Panc1 (cell line): ENCODE measurements around the gene AKT1. TPM values are rescaled to one million over a fixed set of nuclear protein-coding genes. Genes with fewer than 3 reads are reported as not detected.

Experiments used
- ATAC-seq: fragments of 200-7000 bp; cut with Tn5 transposase; 2 replicates; pipeline ENCODE4 v1.9.1; 2020; ENCODE audit warnings: mild to moderate bottlenecking, moderate library complexity
- BruUV-seq: library from RNA; stranded (reverse); fragments of 400-500 nt; replicated peaks from 2 replicates; lab custom pipeline; 2021; lab: Mats Ljungman, UMichigan
- CTCF ChIA-PET: fragments of 300-600 bp; sonication (Branson Sonifier 250); formaldehyde crosslinking; loops from one replicate; lab custom pipeline; 2022; ENCODE audit warnings: antibody characterized with exemption; lab: Charles Lee
- POLR2A ChIA-PET: fragments of 300-600 bp; sonication (Branson Sonifier 250); formaldehyde crosslinking; loops from one replicate; lab custom pipeline; 2022; ENCODE audit warnings: antibody characterized with exemption; lab: Charles Lee
- DNase-seq: peaks from one replicate; pipeline ENCODE4 v3.0.0-alpha.2; 2010; ENCODE audit warnings: low read depth, low spot score
- H3K27ac ChIP-seq: 2 replicates; pipeline ENCODE4 v1.5.1; 2011; ENCODE audit warnings: mild to moderate bottlenecking, low read length, inconsistent platforms
- H3K27me3 ChIP-seq: fragments of 200-500 bp; sonication (Bioruptor generic); 2 replicates; pipeline ENCODE4 v1.6.0; 2014; ENCODE audit warnings: low read length, inconsistent platforms; ENCODE audit not compliant: control insufficient read depth, insufficient read depth
- H3K36me3 ChIP-seq: fragments of 200-500 bp; sonication (Bioruptor generic); 2 replicates; pipeline ENCODE4 v1.5.1; 2014; ENCODE audit warnings: inconsistent platforms, mild to moderate bottlenecking, low read length, moderate library complexity; ENCODE audit not compliant: control insufficient read depth, insufficient read depth
- H3K4me1 ChIP-seq: 2 replicates; pipeline ENCODE4 v1.5.1; 2011; ENCODE audit warnings: inconsistent platforms, mild to moderate bottlenecking, low read length, moderate library complexity; ENCODE audit not compliant: control insufficient read depth, insufficient read depth
- H3K4me3 ChIP-seq, 2 experiments: 2 replicates each; pipeline ENCODE4 v1.5.1; 2011 to 2012; ENCODE audit warnings: low read depth in 2 of 2, low read length in 2 of 2, mild to moderate bottlenecking in 2 of 2, inconsistent platforms in 1 of 2, moderate library complexity in 1 of 2
- H3K9me3 ChIP-seq: fragments of 200-500 bp; sonication (Bioruptor generic); 2 replicates; pipeline ENCODE4 v1.5.1; 2014; ENCODE audit warnings: low read depth, mild to moderate bottlenecking, inconsistent platforms, low read length, moderate library complexity; ENCODE audit not compliant: control insufficient read depth, insufficient read depth
- CTCF ChIP-seq: fragments of 450-650 bp; IDR thresholded peaks from 2 replicates; pipeline ENCODE4 v1.5.1; 2017; ENCODE audit warnings: mild to moderate bottlenecking
- POLR2AphosphoS5 ChIP-seq: IDR thresholded peaks from 2 replicates; pipeline ENCODE4 v1.6.1; 2012; ENCODE audit warnings: mild to moderate bottlenecking, low read depth, low read length, moderate library complexity
- REST ChIP-seq, 2 experiments: IDR thresholded peaks; 2 replicates each; pipeline ENCODE4 v1.6.1; 2011 to 2012; ENCODE audit warnings: low read depth in 2 of 2, control low read depth in 1 of 2, low read length in 1 of 2, mild to moderate bottlenecking in 1 of 2, moderate library complexity in 1 of 2; ENCODE audit not compliant: insufficient read depth in 1 of 2
- SIN3A ChIP-seq: IDR thresholded peaks from 2 replicates; pipeline ENCODE4 v1.6.1; 2012; ENCODE audit warnings: low read depth, mild to moderate bottlenecking, low read length, moderate library complexity, borderline replicate concordance; ENCODE audit not compliant: insufficient read depth
- TCF7L2 ChIP-seq: IDR thresholded peaks from 2 replicates; pipeline ENCODE4 v1.6.1; 2011; ENCODE audit warnings: mild to moderate bottlenecking, low read depth, low read length, inconsistent platforms
- in situ Hi-C: cut with HindIII; loops from 2 replicates; pipeline ENCODE4 v1.10.0; 2016; ENCODE audit warnings: low sequenced_read_pairs, low pct_unique_long_range_greater_than_20kb
- intact Hi-C: fragments of 100-400 bp; cut with micrococcal nuclease; formaldehyde crosslinking; loops from one replicate; pipeline ENCODE4 v1.10.0; 2022; ENCODE audit not compliant: unreplicated experiment
- total RNA-seq: library from RNA; stranded (reverse); gene quantifications from one replicate; pipeline ENCODE4 v1.2.1, GENCODE V29; 2021; ENCODE audit not compliant: unreplicated experiment

AKT1 gene
- total RNA-seq, 1 experiment from 2014 or later, result 175 TPM

GRCh38 chr14:104792101-104792884 is 3.3 kb downstream of the AKT1 start:
- CTCF ChIA-PET, result interaction anchor here (0.6 kb wide), 1 partner anchor 9 kb away, joined by 3 read pairs; no protein-coding TSS in a partner anchor
- Histone ChIP-seq H3K4me3 (no peak overlapping the region), H3K9me3 (no peaks in the 10 kb centered on the region), H3K27ac (no peak overlapping the region), H3K27me3 (no peaks in the 10 kb centered on the region), H3K36me3 (peaks cover 2% of the 10 kb centered on the region; the same call in 1 of the 2 replicates), H3K4me1 (peaks cover 42% of the 10 kb centered on the region)
- BruUV-seq, result no TSS peak
- ATAC-seq, result no peak
- intact Hi-C loops (no loop called here), in situ Hi-C loops (no loop called here)
- no peak for DNase-seq
- TF ChIP-seq SIN3A, result no peak
- TF ChIP-seq REST (IDR thresholded peaks at IDR 0.05; ENCODE audit: insufficient read depth in 1 of 2, low read depth in 2 of 2, low read length in 1 of 2), result no peak
- no peak for TF ChIP-seq TCF7L2
- no peak for TF ChIP-seq POLR2AphosphoS5
- no peak for TF ChIP-seq CTCF
- POLR2A ChIA-PET, result no interaction called here

- H3K27me3 ChIP-seq, result no peaks in the 10 kb centered on the region
- ATAC-seq (no peak), DNase-seq (no peak)
- BruUV-seq, result no TSS peak
- peaks cover 36% of the 10 kb centered on the region for H3K4me1 ChIP-seq
- in situ Hi-C loops (no loop called here), intact Hi-C loops (no loop called here)
- CTCF ChIA-PET, result no interaction called here
- H3K27ac ChIP-seq, result no peak overlapping the region
- TF ChIP-seq POLR2AphosphoS5 (no peak), REST (IDR thresholded peaks at IDR 0.05; ENCODE audit: insufficient read depth in 1 of 2, low read depth in 2 of 2, low read length in 1 of 2) (no peak), SIN3A (no peak), TCF7L2 (no peak), CTCF (no peak)
- no peak overlapping the region for H3K4me3 ChIP-seq
- peaks cover 2% of the 10 kb centered on the region; the same call in 1 of the 2 replicates for H3K36me3 ChIP-seq
- POLR2A ChIA-PET, result no interaction called here
- no peaks in the 10 kb centered on the region for H3K9me3 ChIP-seq
Observed at GRCh38 chr14:104791425-104791824, 4.1 kb downstream of the AKT1 start.
